Kidney epithelial cell (primary cell): Measurements from ENCODE around the gene PRSS35. TPM values are rescaled to one million over a fixed set of nuclear protein-coding genes. Genes with fewer than 3 reads are reported as not detected.
A peak's percentile ranks its signal among the peaks of the same experiment; 100 is the strongest.

Experiments used
- DNase-seq: peaks from one replicate; pipeline ENCODE4 v3.0.0-alpha.2; 2010; ENCODE audit warnings: low read depth
- H3K27me3 ChIP-seq: 2 replicates; pipeline ENCODE4 v1.6.0; 2011; ENCODE audit warnings: low read length; ENCODE audit not compliant: control insufficient read depth, insufficient read depth
- H3K36me3 ChIP-seq: 2 replicates; pipeline ENCODE4 v1.5.1; 2011; ENCODE audit warnings: low read length; ENCODE audit not compliant: control insufficient read depth, insufficient read depth
- H3K4me3 ChIP-seq: 2 replicates; pipeline ENCODE4 v1.5.1; 2011; ENCODE audit warnings: low read depth, mild to moderate bottlenecking, control low read depth, low read length
- CTCF ChIP-seq: IDR thresholded peaks from 2 replicates; pipeline ENCODE4 v1.5.1; 2011; ENCODE audit warnings: mild to moderate bottlenecking, moderate library complexity, low read length, control low read depth, inconsistent platforms; ENCODE audit not compliant: insufficient read depth, poor library complexity, severe bottlenecking
- total RNA-seq: library from RNA; depleted of rRNA; stranded (reverse); fragments of >200 nt; gene quantifications from 2 replicates; pipeline ENCODE4 v1.2.3, GENCODE V29; 2015

The PRSS35 gene
- total RNA-seq, 1 donor from 2014 or later, result 0.08 TPM

DNA sequence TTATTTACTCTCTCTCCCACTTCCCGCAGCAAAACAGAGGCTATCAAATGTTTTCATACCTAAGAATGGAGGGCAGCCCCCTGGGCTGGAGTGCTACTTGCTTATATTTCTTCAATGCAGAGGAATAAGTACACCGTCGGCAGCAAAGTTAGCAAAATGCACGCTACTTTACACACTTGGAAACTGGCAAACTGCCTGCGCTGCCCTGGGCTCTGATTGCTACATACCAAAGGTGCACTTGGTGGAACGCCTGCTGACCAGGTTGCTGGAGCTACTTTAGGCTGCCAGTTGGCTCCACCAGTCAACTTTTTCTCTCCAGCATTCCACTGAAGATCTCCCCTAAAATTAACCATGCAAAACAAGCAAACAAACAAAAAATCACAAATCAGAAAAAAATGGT, 62.4 kb downstream of the PRSS35 start:
- DNase-seq, result peak; percentile 37

More for the DNA sequence above, 62.4 kb downstream of the PRSS35 start:
- no peaks in the 10 kb centered on the region for H3K36me3 ChIP-seq
- no peak overlapping the region for H3K4me3 ChIP-seq
- no peak for TF ChIP-seq CTCF
- H3K27me3 ChIP-seq, result no peaks in the 10 kb centered on the region

Other genes starting within 250 kb of the PRSS35 start
- gene ME1, start 81.5 kb upstream of the PRSS35 start, total RNA-seq, result 13.8 and 18.6 TPM in 2 replicates
- 0.13 and 0.34 TPM in 2 replicates for gene SNAP91, start 196.6 kb downstream of the PRSS35 start, total RNA-seq